AG08395 (cell line): ENCODE measurements around the gene KCNMA1.
"Not testable (repeated sequence)": the region's sequence is repeated elsewhere in the genome, so short reads cannot be mapped to it uniquely, and the experiment has no call there.

Experiments used
- DNase-seq: peaks from one replicate; pipeline ENCODE4 v3.0.0; 2012; ENCODE audit warnings: mixed read lengths, low spot score

The KCNMA1 gene

GRCh38 chr10:77582710-77583115 lies 54.9 kb downstream of the KCNMA1 start:
- peak; percentile 68 for DNase-seq

- no peak for DNase-seq
These were observed 55.9 kb downstream of the KCNMA1 start for GRCh38 chr10:77581738-77582137.

- no peak for DNase-seq
These were observed 57.1 kb downstream of the KCNMA1 start for GRCh38 chr10:77580482-77580881.

GRCh38 chr10:77578583-77579227 lies 58.9 kb downstream of the KCNMA1 start:
- DNase-seq = no peak

- DNase-seq = no peak
These were observed 59.9 kb downstream of the KCNMA1 start for GRCh38 chr10:77577666-77578229.

GRCh38 chr10:77576444-77577032 lies 61.1 kb downstream of the KCNMA1 start:
- DNase-seq = no peak

- no peak for DNase-seq
These were observed 61.6 kb downstream of the KCNMA1 start for GRCh38 chr10:77576007-77576367.

- no peak for DNase-seq
These were observed 62.2 kb downstream of the KCNMA1 start for GRCh38 chr10:77575271-77576006.

- DNase-seq = no peak
These were observed 63.2 kb downstream of the KCNMA1 start for GRCh38 chr10:77574438-77574837.

- not testable (repeated sequence) for DNase-seq
These were observed 65.1 kb downstream of the KCNMA1 start for GRCh38 chr10:77572520-77572919.

GRCh38 chr10:77571490-77571889 lies 66.1 kb downstream of the KCNMA1 start:
- DNase-seq = no peak

- no peak for DNase-seq
These were observed 70.6 kb downstream of the KCNMA1 start for GRCh38 chr10:77566914-77567566.

GRCh38 chr10:77566236-77566635 lies 71.4 kb downstream of the KCNMA1 start:
- peak; percentile 46 for DNase-seq

GRCh38 chr10:77565590-77566023 lies 72.0 kb downstream of the KCNMA1 start:
- no peak for DNase-seq

- peak; percentile 82 for DNase-seq
These were observed 72.6 kb downstream of the KCNMA1 start for GRCh38 chr10:77564731-77565589.

- DNase-seq = no peak
These were observed 73.9 kb downstream of the KCNMA1 start for GRCh38 chr10:77563638-77564270.

- DNase-seq = no peak
These were observed 74.9 kb downstream of the KCNMA1 start for GRCh38 chr10:77562742-77563141.

- no peak for DNase-seq
These were observed 75.6 kb downstream of the KCNMA1 start for GRCh38 chr10:77561991-77562390.

GRCh38 chr10:77560471-77560870 lies 77.1 kb downstream of the KCNMA1 start:
- DNase-seq = no peak

- no peak for DNase-seq
These were observed 77.6 kb downstream of the KCNMA1 start for GRCh38 chr10:77560052-77560451.

- no peak for DNase-seq
These were observed 80.5 kb downstream of the KCNMA1 start for GRCh38 chr10:77556990-77557601.
